ENCODE measurements around the gene ZNF423.

Gene ZNF423

DNA sequence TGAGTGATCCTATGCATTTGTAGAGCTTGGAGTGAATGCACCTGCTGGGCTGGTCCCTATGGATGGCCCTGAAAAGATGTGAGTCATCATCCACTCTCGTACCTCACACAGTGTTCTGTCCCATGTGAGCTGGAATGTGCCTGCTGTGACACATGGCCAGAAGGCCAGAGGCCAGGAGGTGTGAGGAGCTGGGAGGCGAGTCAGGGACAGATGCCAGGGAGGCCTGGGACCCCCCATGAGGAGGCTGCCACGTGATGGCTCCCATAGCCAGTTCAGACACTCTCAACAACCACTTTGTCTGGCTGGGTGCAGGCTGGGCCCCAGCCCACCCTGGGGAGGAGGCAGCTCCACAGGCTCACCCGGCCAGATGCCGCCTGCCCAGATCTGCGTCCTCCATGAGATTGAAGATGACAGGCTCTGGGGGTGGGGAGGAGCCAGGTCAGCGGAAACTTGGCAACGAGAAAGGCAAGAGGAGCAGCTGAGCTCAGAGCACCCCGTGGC is 313.5 kb downstream of the ZNF423 start:
- DNase-seq = no peak

DNA sequence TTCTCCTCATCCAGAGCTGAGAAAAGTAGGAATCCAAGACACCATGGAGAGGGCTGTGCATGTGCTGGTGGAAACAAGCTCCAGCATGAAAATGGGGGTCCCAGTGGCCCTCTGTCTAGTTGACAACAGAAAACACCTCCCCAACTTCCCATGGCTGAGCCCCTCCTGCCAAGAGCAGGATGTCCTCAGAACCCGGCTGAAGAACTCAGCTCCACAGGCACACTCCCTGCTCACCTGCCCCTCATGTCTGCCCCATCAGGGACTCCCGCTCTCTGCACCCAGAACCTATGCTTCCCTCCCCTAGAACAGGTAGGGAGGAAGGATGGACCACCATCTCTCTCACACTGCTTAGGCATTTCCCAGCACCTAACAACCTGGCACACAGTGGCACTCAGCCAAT is 315.1 kb downstream of the ZNF423 start:
- no peak for DNase-seq

DNA sequence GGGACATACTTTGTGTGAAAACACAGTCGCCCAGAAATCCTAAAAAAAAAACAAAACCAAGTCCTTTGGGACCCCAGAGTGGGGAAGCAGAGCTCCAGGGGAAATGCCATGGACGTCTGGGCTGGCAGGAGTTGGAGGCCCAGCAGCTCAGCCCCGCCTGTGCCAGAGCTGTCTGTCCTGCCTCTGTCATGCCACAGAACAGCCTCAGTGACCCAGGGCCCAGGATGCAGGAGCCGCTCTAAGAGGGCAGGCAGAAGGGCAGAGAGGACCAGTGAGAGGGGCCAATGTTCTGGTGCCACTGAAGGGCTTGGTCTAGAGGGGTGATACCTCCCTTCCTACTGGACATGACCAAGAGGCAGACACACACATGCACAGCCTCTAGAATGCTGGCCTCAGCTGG is 316.2 kb downstream of the ZNF423 start:
- DNase-seq = no peak

DNA sequence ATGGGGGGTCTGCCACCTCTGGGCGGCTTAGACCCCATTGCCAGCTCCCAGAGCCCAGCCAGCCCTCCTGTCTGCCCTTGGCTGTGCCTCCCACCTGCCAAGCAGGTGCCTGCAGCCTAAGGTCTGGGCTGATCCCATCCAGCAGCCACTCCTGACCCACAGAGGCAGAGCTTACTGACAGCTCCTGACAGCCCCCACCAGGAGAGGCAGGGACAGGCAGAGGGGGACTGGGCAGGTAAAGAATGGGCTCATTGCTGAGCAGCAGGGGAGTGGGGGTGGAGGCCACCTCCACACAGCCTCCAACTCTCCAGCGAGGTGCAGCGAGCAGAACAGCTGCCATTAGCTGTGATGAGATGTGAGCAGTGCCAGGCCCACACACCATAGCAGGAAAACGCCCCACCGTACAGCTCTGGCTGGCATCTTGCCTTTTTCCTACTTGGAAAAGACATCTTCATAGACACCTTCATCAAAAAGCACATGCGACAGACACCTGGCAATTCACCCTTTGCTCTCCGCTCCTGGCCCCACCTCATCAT is 317.9 kb downstream of the ZNF423 start:
- DNase-seq = no peak

DNA sequence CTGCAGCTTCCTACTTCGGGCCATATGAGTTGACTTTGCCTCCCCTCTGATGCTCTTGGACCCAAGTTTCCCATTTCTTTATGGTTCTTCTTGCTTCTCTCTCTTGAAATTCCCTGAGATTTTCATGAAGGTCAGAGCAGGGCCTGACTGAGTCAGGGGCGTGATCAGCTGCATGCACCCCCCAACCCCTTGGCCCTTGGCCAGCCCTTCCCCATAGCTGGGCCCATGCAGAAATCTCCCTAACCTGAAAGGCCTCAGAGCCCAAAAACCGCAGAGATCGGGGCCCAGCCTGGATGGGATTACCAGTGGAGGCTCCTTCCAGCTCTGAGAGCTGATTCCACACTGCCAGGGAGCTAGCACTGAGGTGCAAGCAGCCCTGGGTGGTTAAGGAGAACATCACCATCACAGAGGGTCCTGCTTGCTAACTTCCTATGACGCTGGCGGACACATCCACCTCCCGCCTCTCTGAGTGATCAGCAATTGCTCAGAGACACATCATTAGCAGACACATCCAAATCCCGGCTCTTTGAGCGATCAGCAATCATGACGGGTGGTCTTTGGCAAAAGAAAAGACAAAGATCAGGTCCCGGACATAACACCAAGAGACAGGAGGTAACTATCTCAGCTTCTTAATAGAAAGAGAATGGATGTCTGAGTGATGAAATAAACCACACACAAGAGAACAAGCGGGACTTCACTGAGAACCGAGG is 320.9 kb downstream of the ZNF423 start:
- DNase-seq = no peak

DNA sequence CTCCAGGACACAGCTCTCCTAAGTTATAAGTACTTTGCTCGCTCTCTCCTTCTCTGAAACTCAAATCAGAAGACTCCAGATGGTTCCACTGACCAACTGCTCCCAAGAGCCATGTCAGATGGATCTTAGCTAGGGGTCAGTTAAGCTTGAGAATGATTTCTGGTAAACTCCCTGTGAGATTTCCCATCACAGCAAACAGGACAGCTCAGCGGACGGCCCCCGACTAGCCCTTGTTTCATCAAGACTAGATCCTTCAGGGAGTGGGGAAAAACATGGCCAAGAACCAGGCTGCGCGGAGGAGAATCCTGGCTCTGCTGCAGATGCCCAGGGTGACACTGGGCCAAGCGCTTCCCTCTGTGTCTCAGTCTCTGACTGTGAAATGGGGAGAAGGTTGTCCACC is 322.5 kb downstream of the ZNF423 start:
- no peak for DNase-seq

DNA sequence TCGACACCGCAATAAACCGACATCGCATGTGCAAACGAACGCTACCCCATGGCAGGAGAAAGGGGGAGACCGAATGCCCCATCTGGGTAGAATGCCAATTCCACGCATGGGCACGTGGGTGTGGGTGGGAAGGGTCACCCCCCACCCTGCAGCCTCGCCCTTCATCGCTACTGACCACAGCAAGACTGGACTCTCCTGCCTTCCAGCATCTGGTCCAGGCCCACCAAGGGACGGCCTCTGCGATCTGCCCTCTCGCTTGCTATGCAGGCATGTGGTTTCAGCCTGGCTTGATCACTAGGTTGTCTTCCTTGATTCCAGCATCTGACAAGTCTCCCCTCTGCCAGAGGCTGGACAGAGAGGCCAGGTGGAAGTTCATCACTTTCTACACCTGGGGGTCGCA is 323.0 kb downstream of the ZNF423 start:
- DNase-seq = no peak

DNA sequence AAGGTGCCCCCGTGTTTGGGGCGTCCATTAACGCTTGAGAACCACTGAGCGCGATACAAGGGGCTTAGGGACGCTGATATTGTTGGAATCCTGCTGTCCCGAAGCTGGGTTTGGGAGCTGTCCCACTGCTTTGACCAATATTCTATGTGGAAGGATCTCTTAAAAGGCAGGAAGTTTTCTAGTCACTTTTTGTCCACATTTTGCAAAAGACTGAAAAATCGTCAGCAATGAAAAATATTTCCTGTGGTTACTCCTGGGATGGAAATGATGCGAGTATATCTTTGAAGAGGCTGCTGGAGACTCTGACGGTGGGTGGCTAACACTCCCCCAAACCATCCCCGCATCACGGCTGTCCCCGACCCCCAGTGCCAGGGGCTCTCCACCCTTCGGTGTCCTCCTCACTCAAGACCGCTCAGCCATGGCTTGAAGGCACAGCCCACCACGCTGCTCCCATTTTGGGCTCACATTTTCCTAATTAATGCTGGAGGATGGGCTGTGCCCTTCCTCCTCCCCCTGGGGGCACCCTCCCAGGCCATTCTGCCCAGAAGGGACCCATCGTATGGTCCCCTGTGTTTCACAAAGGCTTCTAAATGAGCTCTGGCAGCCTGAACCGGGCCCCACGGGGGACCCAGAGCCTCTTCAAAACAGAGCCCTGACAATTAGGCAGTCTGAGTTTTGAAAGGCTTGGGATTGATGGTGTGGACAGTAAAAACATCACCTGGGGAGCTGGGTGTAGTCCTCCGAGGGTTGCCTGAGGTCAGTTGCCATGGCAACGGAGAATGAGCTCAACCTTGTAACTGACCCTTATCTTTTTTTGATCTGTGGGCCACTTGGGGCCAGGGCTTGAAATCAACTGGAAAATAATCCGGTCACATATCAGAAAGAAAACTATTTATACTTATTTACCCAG is 323.7 kb downstream of the ZNF423 start:
- no peak for DNase-seq

DNA sequence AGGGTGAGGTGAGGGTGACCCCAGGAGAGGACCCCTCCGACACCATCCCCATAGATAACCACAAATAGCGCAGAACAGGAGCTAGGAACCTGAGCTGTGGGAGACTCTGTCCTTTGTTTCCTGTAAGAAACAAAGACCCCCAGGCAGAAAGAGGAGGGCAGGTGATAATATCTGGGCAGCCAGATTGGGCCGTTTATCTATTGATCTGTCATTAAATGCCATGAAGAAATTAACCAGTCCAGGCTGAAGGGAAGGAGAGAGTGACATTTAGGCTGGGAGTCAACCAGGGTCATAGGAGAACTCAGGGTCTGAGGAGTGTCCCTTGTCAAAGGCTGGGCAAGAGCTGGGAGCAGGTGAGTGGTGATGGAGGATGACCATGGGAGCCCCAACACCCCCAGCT is 324.5 kb downstream of the ZNF423 start:
- DNase-seq = no peak

DNA sequence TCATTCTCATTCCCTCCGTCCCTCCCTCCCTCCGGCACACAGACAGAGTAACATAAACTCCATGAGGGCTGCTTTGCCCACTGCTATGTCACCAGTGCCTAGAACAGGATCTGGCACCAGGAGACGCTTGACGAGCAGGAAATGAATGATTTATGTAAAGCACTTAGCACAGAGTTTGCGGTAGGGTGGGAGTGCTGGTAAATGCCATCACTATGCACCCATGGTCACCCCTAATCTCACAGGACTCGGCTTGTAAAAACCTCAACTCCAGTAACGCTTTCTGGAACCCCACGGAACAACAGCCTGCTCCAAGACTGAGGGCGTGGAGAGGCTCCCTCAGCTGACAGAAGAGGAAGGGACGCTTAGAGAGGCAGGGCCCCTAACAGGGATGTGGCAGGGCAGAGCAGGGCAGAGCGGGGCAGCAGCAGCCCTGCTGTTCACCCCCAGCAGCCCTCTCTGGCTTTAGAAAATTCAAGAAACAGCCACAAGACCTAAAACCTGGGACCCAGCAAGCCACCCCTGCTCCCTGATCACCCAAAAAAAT is 325.4 kb downstream of the ZNF423 start:
- DNase-seq = no peak

DNA sequence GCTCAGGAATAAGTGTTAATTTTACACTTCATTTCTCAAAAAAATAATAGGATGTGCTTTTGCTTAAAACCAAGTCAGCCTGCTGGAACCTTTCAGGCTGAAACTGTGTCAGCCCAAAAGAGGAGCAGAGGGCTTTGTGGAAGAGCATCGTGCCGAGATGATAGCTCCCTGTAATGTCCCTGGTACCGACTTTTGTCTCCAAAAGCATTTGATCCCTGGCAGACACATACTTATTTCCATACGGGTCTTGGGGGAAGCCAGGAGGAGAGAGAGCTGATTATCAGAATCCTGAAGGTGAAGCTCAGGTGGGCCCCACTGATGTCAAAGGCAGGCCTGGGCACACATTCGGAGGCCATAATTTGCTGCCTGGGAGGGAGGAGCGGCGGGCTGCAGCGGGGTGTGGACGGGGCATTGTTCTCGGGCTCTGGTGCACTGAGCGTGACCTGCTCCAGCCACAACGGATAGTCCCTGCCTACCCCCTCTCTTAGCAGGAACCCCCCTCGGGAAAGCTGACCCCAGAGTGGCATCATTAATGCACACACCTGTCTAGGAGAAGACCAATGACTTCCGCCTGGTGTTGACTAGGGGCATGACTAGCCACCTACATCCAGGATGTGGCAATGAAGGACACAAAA is 326.4 kb downstream of the ZNF423 start:
- DNase-seq = no peak

DNA sequence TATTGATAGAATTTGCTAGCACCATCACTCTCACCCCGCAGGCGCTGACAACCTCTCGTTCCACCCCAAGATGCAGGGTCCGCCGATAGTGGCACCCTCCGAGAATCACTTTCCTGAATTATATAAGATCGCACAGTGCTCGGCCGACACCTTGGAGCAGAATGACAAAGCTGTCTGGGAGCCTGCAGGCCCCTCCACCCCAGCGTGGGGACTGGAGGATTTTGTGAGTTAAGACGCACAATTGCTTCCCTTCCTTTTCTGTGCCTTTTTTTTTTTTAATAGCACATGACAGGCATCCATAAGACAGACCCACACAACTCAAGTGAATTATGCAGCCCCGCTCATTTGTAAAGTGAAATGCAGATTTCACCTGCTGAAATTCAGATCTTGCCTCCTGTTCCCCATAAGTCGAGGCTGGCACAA is 327.0 kb downstream of the ZNF423 start:
- DNase-seq = no peak

DNA sequence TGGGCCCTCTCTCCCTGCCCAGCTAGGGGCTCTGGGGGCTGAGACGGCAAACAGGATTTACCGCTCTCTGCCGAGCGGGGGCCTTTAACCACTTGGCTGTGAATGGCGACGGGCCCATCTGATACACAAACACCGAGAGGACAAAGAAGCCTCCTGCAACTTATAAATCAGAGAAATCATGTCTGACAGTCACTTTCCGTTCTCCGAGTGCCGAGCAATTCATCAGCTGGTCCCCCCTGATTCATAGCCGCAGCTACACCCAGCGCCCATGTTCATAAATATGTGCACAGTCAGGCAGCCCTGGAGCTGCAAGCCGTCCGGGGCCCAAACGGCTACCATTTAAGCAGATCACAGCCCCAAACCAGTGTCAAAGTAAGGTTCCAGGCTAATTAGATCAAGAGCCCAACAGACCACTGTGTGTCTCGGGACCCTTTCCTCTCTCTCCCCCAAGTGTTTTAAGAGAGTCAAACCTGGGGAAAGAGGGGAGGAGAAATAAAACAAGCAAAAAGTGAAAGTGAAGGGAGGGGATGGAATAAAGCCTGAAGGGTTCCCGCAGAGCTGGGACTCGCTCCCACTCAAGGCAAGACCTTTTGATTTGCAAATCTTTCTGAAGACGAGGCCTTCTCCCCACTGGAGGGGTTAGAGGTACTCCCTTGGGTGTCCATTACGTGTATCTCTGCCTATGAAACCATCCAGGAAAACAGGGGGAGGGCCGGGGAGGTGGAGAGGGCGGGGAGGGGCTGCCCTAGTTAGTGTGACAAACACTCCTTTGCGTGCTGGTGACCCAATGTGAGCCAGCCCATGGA is 327.6 kb downstream of the ZNF423 start:
- no peak for DNase-seq

DNA sequence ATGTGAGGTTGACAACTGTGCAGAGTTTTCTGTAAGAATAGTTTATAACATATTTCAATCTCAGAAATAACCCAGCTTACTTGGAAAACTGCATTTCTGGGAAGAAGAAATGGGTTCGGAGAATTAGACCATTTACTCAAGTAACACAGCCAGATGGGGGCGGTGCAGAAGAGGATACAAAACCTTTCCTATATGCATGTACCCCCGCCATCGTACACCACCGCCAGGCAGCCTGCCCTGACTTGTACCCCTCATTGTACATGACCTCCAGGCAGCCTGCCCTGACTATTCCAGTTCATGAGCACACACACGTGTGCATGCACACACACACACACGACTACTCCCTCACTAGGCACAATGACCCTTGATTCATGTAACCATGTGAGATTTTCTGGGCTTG is 328.3 kb downstream of the ZNF423 start:
- DNase-seq = no peak

DNA sequence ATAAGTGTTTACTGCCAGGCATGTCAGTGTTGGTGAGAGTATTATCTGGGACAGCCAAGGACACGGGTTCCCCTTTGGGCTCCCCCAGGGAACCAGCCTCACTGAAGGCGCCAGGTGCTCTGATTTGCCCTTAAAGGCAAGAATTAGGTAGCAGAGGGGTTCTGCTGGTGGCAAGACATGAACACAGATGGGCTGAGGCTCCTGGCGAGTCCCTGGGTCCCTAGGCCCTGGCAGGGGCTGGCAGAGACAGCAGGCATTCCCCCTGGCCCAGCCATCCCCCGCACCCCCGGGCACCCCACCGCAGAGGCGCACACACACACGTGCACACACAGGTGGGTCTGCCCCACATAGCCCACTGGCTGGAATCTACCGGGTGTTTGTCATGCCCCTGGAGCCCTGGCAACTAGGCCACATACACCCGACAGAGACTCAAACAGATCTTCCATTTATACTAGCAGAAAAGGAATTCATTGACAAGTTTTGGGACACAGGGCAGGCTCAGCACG is 329.0 kb downstream of the ZNF423 start:
- DNase-seq = no peak

DNA sequence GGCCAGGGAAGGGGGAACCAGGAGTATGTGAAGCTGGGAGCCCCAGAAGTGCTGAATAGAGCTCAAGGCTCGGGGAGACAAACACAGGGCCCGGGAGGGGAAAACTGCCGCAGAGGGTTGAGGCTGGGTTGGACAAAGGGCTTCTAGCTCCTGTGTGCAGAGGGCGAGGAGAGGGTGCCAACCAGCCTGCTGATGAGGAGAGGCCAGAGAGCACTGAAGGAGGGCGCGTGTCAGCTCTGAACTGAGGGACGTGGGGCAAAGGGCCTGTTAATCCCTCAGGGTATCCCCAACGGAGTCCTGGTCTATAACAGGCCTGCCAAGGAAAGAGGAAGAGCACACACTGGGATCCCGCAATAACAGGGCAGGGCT is 331.0 kb downstream of the ZNF423 start:
- DNase-seq = no peak

DNA sequence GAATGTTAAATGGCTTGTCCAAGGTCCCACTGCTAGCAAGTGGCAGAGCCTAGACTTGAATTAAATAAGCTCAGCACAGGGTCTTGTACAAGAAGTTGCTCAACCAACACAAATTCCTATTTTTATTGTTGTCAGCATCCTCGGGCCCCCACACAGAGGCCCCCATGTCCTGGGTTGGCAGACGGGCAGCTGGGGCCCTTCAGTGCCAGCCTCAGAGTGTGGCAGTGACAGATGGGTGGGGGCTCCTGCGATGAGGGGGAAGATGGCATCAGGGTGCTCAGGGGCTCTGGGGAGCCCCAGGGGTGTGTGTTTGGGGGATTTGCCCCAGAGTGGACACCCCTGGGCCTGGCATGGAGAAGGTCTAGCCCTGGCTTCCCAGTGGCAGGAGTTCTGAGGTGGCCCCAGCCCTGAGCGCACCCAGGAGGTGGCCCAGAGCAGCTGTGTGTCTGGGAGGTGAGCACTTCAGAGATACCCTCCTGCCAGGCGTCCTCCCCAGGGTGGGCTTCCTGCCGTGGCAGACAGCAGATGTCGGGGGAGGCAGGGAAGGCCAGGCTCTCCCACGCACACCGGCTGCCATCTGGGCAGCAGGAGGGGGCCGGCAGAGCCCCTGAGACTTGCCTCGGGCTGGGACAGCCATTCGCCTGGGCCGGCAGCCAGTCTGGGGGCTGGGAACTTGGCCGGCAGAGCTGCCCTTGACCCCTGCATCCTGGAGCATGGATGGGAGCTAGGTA is 331.5 kb downstream of the ZNF423 start:
- no peak for DNase-seq

DNA sequence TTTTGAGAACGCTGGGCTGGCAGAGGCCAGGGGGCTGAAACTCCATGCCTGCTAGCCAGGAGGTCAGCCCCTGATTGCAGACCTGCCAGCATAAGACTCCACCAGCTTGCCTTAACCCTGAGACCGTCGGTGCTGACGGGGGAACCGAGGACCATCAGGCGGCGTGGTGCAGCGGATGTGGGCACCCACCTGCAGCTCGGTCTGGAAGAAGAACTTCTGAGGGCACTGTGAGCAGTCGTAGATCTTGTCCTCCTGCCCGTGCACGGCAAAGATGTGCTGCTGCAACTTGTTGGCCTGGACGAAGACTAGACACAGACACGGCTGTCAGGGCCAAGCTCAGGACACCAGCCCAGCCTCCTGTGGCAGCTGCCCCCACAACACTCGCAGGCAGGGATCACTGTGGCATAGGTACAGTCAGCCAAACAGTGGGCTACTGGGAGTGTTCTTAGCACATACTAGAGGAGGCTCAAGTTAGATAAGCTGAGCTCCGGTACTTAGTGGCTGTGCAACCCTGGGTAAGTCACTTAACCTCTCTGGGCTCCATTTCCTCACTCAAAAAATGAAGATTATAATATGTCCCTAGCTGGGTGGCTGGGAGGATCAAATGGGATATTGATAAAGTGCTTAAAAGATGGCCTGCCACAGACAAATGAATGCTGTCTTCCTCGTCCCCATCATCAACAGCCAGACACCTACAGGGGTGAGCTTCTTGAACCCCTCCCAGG is 332.3 kb downstream of the ZNF423 start:
- no peak for DNase-seq

DNA sequence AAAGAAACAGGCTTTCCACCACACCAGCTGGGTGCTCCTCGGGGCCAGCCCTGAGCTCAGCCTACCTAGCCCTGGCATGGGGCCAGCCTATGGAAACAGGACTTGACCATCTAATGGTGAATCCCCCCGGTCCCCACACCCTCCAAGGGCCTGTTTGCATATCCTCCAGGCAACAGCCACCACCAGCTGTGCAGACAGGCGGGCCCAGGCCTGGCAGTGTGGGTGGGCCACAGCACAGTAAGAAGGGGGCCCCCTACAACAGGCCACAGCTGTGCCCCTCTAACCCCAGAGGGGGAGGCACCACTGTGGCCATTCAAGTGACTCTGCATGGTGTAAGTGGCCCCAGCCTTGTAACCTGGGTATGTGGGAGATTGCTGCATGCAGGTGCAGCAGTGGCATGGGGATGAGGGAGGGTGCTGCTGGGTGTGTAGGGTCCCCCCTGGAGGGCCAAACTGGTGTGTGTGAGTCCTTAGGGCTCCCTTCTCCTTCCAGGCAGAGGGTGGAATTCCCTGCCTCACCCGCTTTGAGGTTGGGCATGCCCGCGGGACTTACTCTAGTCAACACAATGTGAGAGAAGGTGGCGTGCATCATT is 334.1 kb downstream of the ZNF423 start:
- DNase-seq = no peak

DNA sequence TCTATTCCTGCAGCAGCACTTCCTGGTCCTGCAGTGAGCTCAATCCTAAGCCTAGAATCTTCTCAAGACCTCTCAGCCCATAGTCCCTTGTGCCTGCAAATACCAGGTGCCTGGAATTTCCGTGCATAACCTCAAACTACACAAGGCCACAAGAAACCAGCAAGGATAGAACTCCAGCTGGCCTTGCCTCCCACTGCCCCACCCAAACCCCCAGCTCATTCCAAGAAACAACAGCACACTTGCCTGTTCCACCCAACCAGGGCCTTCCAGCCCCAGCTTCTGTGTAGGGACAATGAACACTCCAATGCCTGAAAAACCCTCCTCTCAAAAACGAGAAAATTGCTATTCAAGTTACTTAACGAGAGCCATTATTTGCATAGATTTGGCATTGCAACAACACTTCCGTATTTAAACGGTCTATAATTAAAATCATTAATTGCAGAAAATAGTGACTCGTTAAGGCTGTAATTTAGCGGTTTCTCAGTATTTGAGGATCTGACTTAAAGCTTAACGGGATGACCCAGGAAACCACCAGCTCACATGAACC is 335.3 kb downstream of the ZNF423 start:
- no peak for DNase-seq

Data from CD4-positive, alpha-beta T cell treated with Interleukin-17A for 1 hour (primary cell).